GM12873 (cell line): ENCODE data around the gene PLXNA4.

ENCODE experiments used
- TF ChIP-seq, protein P1 (sequence below): IDR thresholded peaks from 2 replicates; pipeline ENCODE4 v1.5.1; 2012; ENCODE audit warnings: low read depth, mild to moderate bottlenecking, moderate library complexity, low read length, control low read depth; ENCODE audit not compliant: insufficient read depth; ENCODE audit errors: missing control alignments

The PLXNA4 gene

DNA sequence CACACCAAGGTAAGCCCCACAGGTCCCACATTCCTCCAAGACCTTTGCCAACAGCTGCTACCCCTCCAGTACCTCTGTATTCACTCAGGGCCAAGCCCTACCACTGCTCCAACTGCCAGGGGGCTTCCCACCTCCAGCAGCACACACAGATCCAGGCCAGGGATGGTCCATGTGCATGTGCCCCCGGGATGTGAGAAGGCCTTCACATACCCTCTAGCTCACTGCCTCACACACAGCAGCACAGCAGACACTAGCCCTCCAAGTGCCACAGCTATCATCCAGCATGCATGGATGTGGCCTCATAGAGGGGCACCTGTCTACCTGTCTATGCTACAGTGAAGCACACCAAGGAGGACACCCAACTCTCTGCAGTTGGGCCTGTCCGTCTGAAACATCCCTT lies 488.8 kb downstream of the PLXNA4 start:
- TF ChIP-seq, protein P1, sequence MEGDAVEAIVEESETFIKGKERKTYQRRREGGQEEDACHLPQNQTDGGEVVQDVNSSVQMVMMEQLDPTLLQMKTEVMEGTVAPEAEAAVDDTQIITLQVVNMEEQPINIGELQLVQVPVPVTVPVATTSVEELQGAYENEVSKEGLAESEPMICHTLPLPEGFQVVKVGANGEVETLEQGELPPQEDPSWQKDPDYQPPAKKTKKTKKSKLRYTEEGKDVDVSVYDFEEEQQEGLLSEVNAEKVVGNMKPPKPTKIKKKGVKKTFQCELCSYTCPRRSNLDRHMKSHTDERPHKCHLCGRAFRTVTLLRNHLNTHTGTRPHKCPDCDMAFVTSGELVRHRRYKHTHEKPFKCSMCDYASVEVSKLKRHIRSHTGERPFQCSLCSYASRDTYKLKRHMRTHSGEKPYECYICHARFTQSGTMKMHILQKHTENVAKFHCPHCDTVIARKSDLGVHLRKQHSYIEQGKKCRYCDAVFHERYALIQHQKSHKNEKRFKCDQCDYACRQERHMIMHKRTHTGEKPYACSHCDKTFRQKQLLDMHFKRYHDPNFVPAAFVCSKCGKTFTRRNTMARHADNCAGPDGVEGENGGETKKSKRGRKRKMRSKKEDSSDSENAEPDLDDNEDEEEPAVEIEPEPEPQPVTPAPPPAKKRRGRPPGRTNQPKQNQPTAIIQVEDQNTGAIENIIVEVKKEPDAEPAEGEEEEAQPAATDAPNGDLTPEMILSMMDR, result no peak

DNA sequence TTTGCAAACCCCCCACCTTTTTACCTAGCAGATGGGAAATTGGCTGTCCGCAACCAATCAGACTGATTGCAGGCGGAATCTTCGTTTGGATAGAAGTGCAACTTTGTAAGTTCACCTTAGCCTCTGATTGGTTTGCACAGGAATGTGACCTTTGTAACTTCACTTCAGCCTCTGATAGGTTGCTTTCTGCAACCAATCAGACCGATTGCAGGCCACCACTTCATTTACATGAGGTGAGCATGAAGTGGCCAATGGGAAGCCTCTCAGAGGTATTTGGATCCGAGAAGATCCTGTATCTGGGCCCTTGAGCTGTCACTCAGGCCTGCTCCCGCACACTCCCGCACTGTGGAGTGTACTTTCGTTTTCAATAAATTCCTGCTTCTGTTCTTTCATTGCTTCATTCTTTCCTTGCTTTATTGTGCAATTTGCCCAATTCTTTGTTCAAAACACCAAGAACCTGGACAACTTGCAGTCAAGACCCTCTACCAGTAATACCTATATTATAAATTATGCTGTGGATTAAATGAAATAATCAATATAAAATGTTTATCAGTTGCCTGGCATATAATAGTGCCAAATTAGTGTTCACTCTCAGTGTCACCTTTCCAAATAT lies 491.4 kb downstream of the PLXNA4 start:
- TF ChIP-seq, protein P1, result no peak

DNA sequence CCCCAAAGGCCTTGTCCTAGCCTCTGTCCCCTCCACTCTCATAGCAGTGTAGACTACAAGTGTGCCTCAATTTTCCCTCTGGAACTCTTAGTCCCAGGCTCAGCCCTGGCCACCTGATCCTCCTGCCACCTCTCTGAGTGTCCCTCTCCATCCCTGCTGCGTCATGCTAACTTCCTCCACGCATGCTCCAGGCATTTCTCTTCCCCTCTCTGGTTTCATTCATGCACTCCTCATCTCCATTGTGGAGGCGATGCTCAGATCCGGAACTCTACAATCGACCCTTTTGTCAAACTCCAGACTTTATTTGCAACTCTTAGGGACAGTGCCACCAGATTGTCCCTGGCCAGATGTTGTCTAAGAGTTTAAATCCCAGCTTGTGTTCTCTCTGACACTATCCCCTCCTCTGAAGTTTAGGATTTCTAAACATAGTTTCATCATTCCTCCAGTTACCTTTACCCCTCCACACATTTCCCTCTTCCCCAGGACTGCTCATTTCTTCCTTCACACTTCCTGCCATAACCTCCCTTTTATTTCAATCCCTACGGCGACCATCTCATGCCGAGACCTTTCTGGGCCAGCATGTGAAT lies 492.6 kb downstream of the PLXNA4 start:
- TF ChIP-seq, protein P1, result no peak

DNA sequence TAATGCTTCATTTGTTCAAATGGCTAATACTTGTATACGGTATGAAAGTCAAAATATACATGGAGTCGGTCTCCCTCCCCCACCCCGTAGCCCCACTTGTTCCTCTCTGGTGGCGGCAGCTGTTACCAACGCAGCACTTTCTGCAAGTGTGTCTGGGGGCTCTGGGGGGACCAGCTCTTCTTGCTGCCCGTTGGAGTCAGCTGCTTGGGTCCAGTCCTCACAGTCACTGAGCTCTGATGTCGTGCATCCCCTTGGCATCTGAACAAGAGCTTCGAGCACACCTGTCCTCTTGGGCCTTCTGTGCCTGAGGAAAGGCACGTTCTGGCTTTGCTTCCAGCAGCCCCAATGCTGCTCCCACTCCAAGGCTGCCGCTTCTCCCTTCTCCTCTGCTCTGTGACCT lies 493.1 kb downstream of the PLXNA4 start:
- TF ChIP-seq, protein P1, result no peak

DNA sequence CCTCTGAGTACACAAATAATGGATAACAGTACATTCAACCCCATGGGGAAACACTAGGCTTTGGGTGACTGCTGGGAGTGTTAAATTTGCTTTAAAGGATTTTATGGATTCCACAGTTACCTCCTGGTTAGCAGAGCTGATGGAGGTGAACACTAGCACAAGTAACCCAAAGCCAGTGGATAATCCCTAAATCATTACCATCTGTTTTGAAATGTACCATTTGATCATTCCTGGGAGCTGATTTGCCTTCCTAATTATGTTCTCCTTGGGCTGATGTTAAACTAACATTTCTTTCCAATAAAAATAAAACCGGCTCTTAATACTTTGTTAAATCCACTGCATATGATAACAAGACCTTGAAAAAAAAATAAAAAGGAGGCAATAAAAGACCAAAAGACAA lies 493.9 kb downstream of the PLXNA4 start:
- TF ChIP-seq, protein P1, result no peak

GRCh38 chr7:132081686-132082085 lies 494.6 kb downstream of the PLXNA4 start:
- TF ChIP-seq, protein P1, result no peak

DNA sequence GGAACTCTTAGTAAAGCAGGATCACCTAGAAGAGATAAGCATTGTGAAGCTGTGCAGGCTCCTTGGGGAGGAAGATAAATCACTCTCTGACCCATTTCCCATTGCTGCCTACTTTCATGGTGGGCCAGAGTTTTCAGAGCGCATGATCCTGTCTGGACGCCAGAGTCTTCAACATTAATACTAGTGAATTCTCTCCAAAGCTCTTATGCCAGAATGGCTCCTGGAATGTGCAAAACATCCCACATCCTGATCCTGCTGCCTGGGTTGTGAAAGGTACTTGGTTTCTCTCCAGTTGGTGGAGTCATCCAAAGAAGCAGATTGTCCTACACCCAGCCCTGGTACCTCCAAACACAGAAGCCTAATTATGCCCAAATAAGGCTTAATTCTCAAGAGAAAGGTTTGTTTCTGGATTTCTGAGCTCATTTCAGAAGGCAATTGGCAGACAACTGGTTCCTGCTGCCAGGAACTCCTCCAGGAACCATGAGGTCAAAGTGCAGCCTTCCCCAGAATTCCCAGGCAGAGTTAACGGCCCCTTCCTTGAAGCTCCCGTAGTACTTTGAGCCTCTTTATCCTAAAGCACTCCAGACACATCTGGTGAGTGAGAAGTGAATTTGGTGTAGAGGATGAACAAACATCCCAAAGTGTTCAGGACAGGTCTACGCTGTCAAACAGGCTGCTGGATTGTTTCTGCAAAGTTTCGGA lies 495.2 kb downstream of the PLXNA4 start:
- TF ChIP-seq, protein P1, result no peak
